Epithelial cell of esophagus (primary cell): ENCODE data around the gene GBA3.

ENCODE experiments used
- DNase-seq: peaks from one replicate; pipeline ENCODE4 v3.0.0; 2010; ENCODE audit warnings: low read depth
- H3K4me3 ChIP-seq: 2 replicates; pipeline ENCODE4 v1.5.1; 2011; ENCODE audit warnings: mild to moderate bottlenecking, low read length, control low read depth
- CTCF ChIP-seq: IDR thresholded peaks from 2 replicates; pipeline ENCODE4 v1.5.1; 2011; ENCODE audit warnings: low read depth, mild to moderate bottlenecking, low read length, control low read depth, inconsistent platforms; ENCODE audit not compliant: insufficient read depth; ENCODE audit errors: missing control alignments

GBA3 gene

GRCh38 chr4:22859318-22859717, 166.6 kb downstream of the GBA3 start:
- H3K4me3 ChIP-seq, result no peak overlapping the region
- no peak for TF ChIP-seq CTCF
- DNase-seq, result no peak
